Measurements from ENCODE around the gene RNF39. TPM values are rescaled to one million over a fixed set of nuclear protein-coding genes. Genes with fewer than 3 reads are reported as not detected.

The RNF39 gene
- total and polyA plus RNA-seq, 2 experiments from 2014 or later = 0.50 to 0.94 TPM

GRCh38 chr6:30112402-30112994 lies 36.9 kb upstream of the RNF39 start:
- H3K27me3 ChIP-seq (ENCODE audit: insufficient read depth) = peaks cover 56% of the 10 kb centered on the region
- no peak overlapping the region for H2AFZ ChIP-seq
- no peak for ATAC-seq
- H3K9me2 ChIP-seq (ENCODE audit: insufficient read depth) = no peaks in the 10 kb centered on the region
- no peak overlapping the region for H3K4me3 Mint-ChIP-seq
- no peaks in the 10 kb centered on the region for H3K4me1 ChIP-seq (ENCODE audit: insufficient read depth)
- H4K20me1 ChIP-seq (replicated peaks; ENCODE audit: insufficient read depth) = no peaks in the 10 kb centered on the region
- H3K27me3 Mint-ChIP-seq (ENCODE audit: insufficient read depth, low read depth, poor library complexity) = peaks cover 13% of the 10 kb centered on the region
- no peaks in the 10 kb centered on the region for H3K4me1 Mint-ChIP-seq
- no peaks in the 10 kb centered on the region for H3K79me2 ChIP-seq (replicated peaks; ENCODE audit: insufficient read depth)
- no peaks in the 10 kb centered on the region for H3K9me3 Mint-ChIP-seq
- TF ChIP-seq EZH2phosphoT487 (IDR thresholded peaks at IDR 0.05; ENCODE audit: unreplicated experiment) (no peak), ZNF462 (CRISPR knock-in tag; IDR thresholded peaks at IDR 0.05) (no peak), REST (IDR thresholded peaks at IDR 0.05; ENCODE audit: unreplicated experiment) (no peak), JUNB (IDR thresholded peaks at IDR 0.05; ENCODE audit: unreplicated experiment) (no peak), NANOG (IDR thresholded peaks at IDR 0.05; ENCODE audit: borderline replicate concordance) (no peak)
- H3K4me3 ChIP-seq = no peak overlapping the region
- no peak overlapping the region for H3K4me2 ChIP-seq
- H3K27ac ChIP-seq (ENCODE audit: low read depth) = no peak overlapping the region
- H3K27ac Mint-ChIP-seq = no peak overlapping the region
- DNase-seq (ENCODE audit: low spot score) = no peak
- H3K36me3 ChIP-seq (ENCODE audit: insufficient read depth) = no peaks in the 10 kb centered on the region
- H3F3A ChIP-seq (replicated peaks; ENCODE audit: low read depth) = no peaks in the 10 kb centered on the region
- H3K36me3 Mint-ChIP-seq (ENCODE audit: low read depth) = no peaks in the 10 kb centered on the region
